Hair follicle dermal papilla cell (primary cell): ENCODE measurements around the gene FA2H. TPM values are rescaled to one million over a fixed set of nuclear protein-coding genes. Genes with fewer than 3 reads are reported as not detected.

Experiments
- total RNA-seq: library from RNA; depleted of rRNA; stranded (reverse); fragments of >200 nt; gene quantifications from 2 replicates; pipeline ENCODE4 v1.2.3, GENCODE V29; 2012

Gene FA2H, protein sequence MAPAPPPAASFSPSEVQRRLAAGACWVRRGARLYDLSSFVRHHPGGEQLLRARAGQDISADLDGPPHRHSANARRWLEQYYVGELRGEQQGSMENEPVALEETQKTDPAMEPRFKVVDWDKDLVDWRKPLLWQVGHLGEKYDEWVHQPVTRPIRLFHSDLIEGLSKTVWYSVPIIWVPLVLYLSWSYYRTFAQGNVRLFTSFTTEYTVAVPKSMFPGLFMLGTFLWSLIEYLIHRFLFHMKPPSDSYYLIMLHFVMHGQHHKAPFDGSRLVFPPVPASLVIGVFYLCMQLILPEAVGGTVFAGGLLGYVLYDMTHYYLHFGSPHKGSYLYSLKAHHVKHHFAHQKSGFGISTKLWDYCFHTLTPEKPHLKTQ
- not detected in 2 replicates for total RNA-seq

DNA sequence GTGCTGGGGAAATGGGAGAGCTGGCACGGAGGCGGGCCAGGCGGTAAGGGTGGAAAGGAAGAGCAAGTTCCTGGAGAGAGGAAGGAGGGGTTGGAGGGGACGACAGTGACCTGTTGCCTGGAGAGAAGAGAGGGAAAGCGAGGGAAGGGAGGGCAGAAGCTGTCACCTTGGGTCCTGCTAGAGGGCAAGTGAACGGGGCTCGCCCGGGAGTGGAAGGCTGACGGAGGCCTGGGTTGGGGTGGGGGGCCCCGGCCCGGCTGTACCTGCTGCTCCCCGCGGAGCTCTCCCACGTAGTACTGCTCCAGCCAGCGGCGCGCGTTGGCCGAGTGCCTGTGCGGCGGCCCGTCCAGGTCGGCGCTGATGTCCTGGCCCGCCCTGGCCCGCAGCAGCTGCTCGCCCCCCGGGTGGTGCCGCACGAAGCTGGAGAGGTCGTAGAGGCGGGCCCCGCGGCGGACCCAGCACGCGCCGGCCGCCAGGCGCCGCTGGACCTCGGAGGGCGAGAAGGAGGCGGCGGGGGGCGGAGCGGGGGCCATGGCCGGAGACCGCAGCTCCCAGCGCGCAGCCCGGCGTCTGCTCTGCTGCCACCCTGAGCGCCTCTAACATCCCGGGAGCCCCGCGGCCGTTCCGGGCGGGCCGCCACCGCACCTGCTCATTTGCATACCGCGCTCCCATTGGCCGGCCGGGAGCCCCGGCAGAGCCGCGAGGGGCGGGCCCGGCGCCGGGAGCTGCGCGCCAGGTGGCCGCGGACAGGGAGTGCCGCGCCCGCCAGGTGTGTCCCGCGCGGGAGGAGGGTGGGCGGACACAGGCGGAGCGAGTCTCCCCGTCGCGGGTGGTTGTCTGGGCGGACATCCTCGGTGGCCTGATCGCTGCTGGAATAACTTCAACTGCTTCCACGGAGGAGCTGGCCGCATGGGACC is at the start of gene FA2H:
Gene FA2H (minus strand): TSS at position 598 of the 917 bp plus-strand sequence. CDS start 65 bp downstream, at position 533.

DNA sequence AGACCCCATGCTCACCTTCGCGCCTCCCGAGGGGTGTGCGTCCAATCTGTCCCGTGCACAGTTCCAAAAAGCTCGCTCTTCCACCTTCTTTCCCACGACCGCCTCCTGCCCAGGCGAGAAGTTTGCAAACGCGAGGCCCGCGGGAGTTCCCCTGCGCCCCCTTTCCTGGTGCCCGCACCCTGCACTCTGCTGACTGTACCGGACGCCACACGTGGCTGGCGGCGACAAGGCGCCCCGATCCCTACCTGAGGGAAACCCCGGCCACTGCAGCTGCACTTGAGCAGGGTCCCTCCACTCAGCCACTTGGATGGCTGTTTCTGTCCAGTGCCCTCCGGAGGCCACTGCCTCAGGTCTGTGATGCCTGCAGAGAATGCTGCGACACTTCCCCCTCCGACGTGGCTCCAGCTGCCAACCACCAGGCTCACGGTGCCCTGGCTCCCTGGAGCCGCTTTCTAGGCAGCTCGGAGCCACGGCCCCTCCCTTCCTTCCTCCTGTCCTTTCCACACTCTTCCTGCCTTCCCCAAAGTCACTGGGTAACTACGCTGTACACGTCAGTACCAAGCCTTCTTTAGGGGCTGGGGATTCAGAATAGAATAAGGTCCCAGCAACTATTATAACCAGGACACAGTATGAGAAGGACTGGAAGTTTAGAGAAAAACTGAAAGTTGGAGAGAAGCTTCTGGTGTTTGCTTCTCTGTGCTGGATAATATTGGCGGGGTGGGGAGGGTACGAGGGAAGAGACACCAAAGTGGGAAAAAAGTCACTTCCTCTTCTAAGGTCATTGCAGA is 74.0 kb downstream of the FA2H start, which contains the start of gene MLKL:
Gene MLKL (minus strand): TSS at position 425 of the 788 bp plus-strand sequence. CDS start 5,105 bp downstream, outside the sequence.

DNA sequence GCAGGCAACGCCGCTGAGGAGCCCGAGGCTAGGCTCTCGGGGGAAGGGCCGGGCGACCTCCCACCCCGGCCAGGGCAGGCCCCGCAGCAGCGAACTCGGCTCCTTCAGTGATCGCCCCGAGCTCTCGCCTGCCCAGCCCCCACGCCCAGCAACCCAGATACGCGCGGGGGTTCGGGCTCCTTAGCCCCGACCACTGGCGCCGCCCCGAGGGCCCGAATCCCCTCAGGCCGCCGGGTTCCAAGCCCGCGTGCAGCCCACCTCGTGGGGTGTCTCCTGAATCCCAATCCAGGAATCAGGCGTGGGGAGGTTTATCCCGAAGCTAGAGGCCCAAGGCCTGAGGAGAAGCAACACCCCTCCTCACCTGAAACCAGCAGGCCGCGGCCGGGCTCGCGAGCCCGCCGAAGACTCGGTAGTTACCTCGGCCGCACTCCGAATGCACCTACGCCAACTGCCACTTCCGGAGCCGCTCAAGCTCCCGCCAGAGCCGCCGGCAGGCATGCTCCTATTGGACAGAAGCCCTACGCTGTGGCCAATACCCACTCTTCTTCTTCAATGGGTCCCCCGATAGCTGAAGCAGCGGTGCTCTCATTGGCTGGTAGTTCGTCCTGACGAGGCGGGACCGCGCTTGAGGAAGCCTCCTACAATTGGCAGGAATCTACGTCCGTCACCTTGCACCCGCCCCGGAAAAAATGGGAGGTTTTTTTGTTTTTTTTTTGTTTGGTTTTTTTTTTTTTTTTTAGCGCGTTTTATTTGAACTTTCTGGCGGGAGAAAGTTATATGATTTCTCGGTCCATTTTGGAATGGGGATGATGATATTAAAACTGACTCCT is 108.0 kb downstream of the FA2H start, which contains the start of gene RFWD3:
Gene RFWD3 (minus strand): TSS at position 453 of the 830 bp plus-strand sequence. CDS start 5,428 bp downstream, outside the sequence.

Other genes with a start within 250 kb of the FA2H start
- gene GLG1, start 167.7 kb downstream of the FA2H start, total RNA-seq: 178 and 203 TPM in 2 replicates
- gene RFWD3, start 107.9 kb downstream of the FA2H start, total RNA-seq: 15.2 and 16.4 TPM in 2 replicates
- gene MLKL, start 74.0 kb downstream of the FA2H start, total RNA-seq: 11.5 and 15.7 TPM in 2 replicates
- gene WDR59, start 210.3 kb upstream of the FA2H start, total RNA-seq: 14.9 and 26.3 TPM in 2 replicates
- 18.7 and 20.8 TPM in 2 replicates for gene ZNRF1, start 224.2 kb upstream of the FA2H start, total RNA-seq